GM12878 (cell line): ENCODE results near the gene CD2AP. TPM values are rescaled to one million over a fixed set of nuclear protein-coding genes. Genes with fewer than 3 reads are reported as not detected.

ENCODE experiments used
- ATAC-seq: fragments of 200-7000 bp; cut with Tn5 transposase; 3 replicates; pipeline ENCODE4 v1.9.1; 2020; ENCODE audit warnings: mild to moderate bottlenecking, moderate library complexity
- BruUV-seq: library from RNA; stranded (reverse); fragments of 400-500 nt; replicated peaks from 2 replicates; lab custom pipeline; 2021; lab: Mats Ljungman, UMichigan
- CTCF ChIA-PET: fragments of 300-600 bp; sonication (Branson Sonifier 250); formaldehyde crosslinking; extraction: SDS; loops from one replicate; lab custom pipeline; 2021; ENCODE audit warnings: inconsistent platforms; lab: Yijun Ruan, JAX
- POLR2A ChIA-PET: fragments of 350-600 bp; formaldehyde crosslinking; extraction: SDS; loops from one replicate; lab custom pipeline; 2021; ENCODE audit warnings: inconsistent platforms; lab: Charles Lee
- RAD21 ChIA-PET: fragments of 300-600 bp; sonication (Branson Sonifier 250); formaldehyde crosslinking; loops from one replicate; lab custom pipeline; 2023; ENCODE audit warnings: antibody characterized with exemption; ENCODE audit not compliant: unreplicated experiment; lab: Charles Lee
- SMC1A ChIA-PET: fragments of 300-600 bp; sonication (Branson Sonifier 250); formaldehyde crosslinking; loops from one replicate; lab custom pipeline; 2023; ENCODE audit not compliant: unreplicated experiment, uncharacterized antibody; lab: Charles Lee
- DNase-seq: peaks from one replicate; pipeline ENCODE4 v3.0.0-alpha.2; 2011; ENCODE audit warnings: low read depth, low spot score
- FAIRE-seq: peaks from 3 replicates; lab custom pipeline; 2011; peaks lifted over from hg19 to GRCh38; lab: Jason Lieb, UNC
- H2AFZ ChIP-seq: 2 replicates; pipeline ENCODE4 v1.6.0; 2011; ENCODE audit warnings: low read depth, low read length, control low read depth; ENCODE audit not compliant: control insufficient read depth
- H3K27ac ChIP-seq: 2 replicates; pipeline ENCODE4 v1.5.1; 2011; ENCODE audit warnings: control low read depth; ENCODE audit not compliant: control insufficient read depth, insufficient read depth
- H3K27me3 ChIP-seq, 2 experiments: replicated peaks in 1 of 2; 2 replicates each; pipeline versions ENCODE4 v1.6.0 to v1.6.1; 2011; ENCODE audit warnings: low read length in 1 of 2; ENCODE audit not compliant: control insufficient read depth in 2 of 2, insufficient read depth in 2 of 2
- H3K36me3 ChIP-seq, 2 experiments: 2 replicates each; pipeline ENCODE4 v1.5.1; 2011; ENCODE audit warnings: low read length in 1 of 2; ENCODE audit not compliant: control insufficient read depth in 2 of 2, insufficient read depth in 2 of 2
- H3K4me1 ChIP-seq: 2 replicates; pipeline ENCODE4 v1.6.1; 2011; ENCODE audit warnings: mild to moderate bottlenecking, low read length, moderate library complexity, mixed read lengths; ENCODE audit not compliant: control insufficient read depth, insufficient read depth
- H3K4me2 ChIP-seq: 2 replicates; pipeline ENCODE4 v1.6.0; 2011; ENCODE audit warnings: control low read depth; ENCODE audit not compliant: control insufficient read depth, insufficient read depth
- H3K4me3 ChIP-seq: fragments of 200-600 bp; sonication (generic); 2 replicates; pipeline ENCODE4 v1.5.1; 2016
- H3K79me2 ChIP-seq: 2 replicates; pipeline ENCODE4 v1.6.0; 2011; ENCODE audit warnings: low read length; ENCODE audit not compliant: control insufficient read depth, insufficient read depth
- H3K9ac ChIP-seq: 2 replicates; pipeline ENCODE4 v1.8.0; 2011; ENCODE audit warnings: low read length, control low read depth, mixed read lengths; ENCODE audit not compliant: control insufficient read depth, insufficient read depth
- H3K9me3 ChIP-seq: replicated peaks from 3 replicates; pipeline ENCODE4 v1.5.1; 2011; ENCODE audit warnings: mild to moderate bottlenecking, low read length; ENCODE audit not compliant: control insufficient read depth, insufficient read depth
- H4K20me1 ChIP-seq: 2 replicates; pipeline ENCODE4 v1.6.0; 2011; ENCODE audit not compliant: control insufficient read depth, insufficient read depth
- CHD2 ChIP-seq: IDR thresholded peaks from 2 replicates; pipeline ENCODE4 v1.6.1; 2011; ENCODE audit warnings: low read depth, low read length, improper control_type of control experiment, borderline replicate concordance
- ELK1 ChIP-seq: IDR thresholded peaks from 2 replicates; pipeline ENCODE4 v1.6.1; 2012; ENCODE audit warnings: low read depth, low read length, improper control_type of control experiment
- IRF4 ChIP-seq: IDR thresholded peaks from 2 replicates; pipeline ENCODE4 v1.6.1; 2011; ENCODE audit warnings: low read depth, low read length
- KLF5 ChIP-seq: fragments of 450-650 bp; IDR thresholded peaks from 2 replicates; pipeline ENCODE4 v1.6.1; 2014; ENCODE audit warnings: mild to moderate bottlenecking; ENCODE audit not compliant: partially characterized antibody
- LARP7 ChIP-seq: fragments of 450-650 bp; IDR thresholded peaks from 2 replicates; pipeline ENCODE4 v1.6.1; 2017; ENCODE audit warnings: mild to moderate bottlenecking
- MAX ChIP-seq: IDR thresholded peaks from 2 replicates; pipeline ENCODE4 v1.6.1; 2012; ENCODE audit warnings: low read depth, low read length, improper control_type of control experiment
- MYB ChIP-seq: fragments of 150-350 bp; IDR thresholded peaks from 2 replicates; pipeline ENCODE4 v1.6.1; 2014; ENCODE audit warnings: mild to moderate bottlenecking, low read depth, low read length, borderline replicate concordance
- PAX8 ChIP-seq: fragments of 450-650 bp; IDR thresholded peaks from 2 replicates; pipeline ENCODE4 v1.6.1; 2017; ENCODE audit warnings: mild to moderate bottlenecking, moderate library complexity
- RELA ChIP-seq: fragments of 450-650 bp; IDR thresholded peaks from 2 replicates; pipeline ENCODE4 v1.8.0; 2014; ENCODE audit warnings: borderline replicate concordance; ENCODE audit not compliant: partially characterized antibody
- SKIL ChIP-seq: fragments of 450-650 bp; IDR thresholded peaks from 2 replicates; pipeline ENCODE4 v1.6.1; 2017; ENCODE audit warnings: mild to moderate bottlenecking, low read depth, inconsistent platforms; ENCODE audit not compliant: poor library complexity, severe bottlenecking
- STAT3 ChIP-seq: IDR thresholded peaks from 2 replicates; pipeline ENCODE4 v1.6.1; 2011; ENCODE audit warnings: low read depth, low read length, improper control_type of control experiment
- TCF12 ChIP-seq: IDR thresholded peaks from 2 replicates; pipeline ENCODE4 v1.6.1; 2011; ENCODE audit warnings: low read depth, mild to moderate bottlenecking, low read length
- TCF7 ChIP-seq: IDR thresholded peaks from 2 replicates; pipeline ENCODE4 v1.6.1; 2014; ENCODE audit warnings: antibody characterized with exemption, borderline replicate concordance
- YY1 ChIP-seq: IDR thresholded peaks from 2 replicates; pipeline ENCODE4 v1.6.1; 2011; ENCODE audit warnings: low read depth, mild to moderate bottlenecking, low read length
- ZNF592 ChIP-seq: fragments of 450-650 bp; IDR thresholded peaks from 2 replicates; pipeline ENCODE4 v1.6.1; 2017; ENCODE audit warnings: mild to moderate bottlenecking, moderate library complexity
- ZSCAN29 ChIP-seq: fragments of 450-650 bp; IDR thresholded peaks from 2 replicates; pipeline ENCODE4 v1.6.1; 2017; ENCODE audit warnings: mild to moderate bottlenecking, moderate library complexity
- WGBS: methylation state at CpG from one replicate; pipeline ENCODE4 v1.1.6; 2016; ENCODE audit warnings: low lambda C conversion rate; ENCODE audit not compliant: insufficient replicate concordance, insufficient coverage; ENCODE audit errors: missing lambda C conversion rate; 5-methylcytosine and 5-hydroxymethylcytosine counted together
- in situ Hi-C: fragments of 300-500 bp; cut with MboI; formaldehyde crosslinking; loops from 9 replicates; pipeline ENCODE4 v1.14.3; 2018; ENCODE audit warnings: mixed read lengths
- intact Hi-C: fragments of 100-400 bp; cut with micrococcal nuclease; formaldehyde crosslinking; loops from one replicate; pipeline ENCODE4 v1.14.2; 2022; ENCODE audit not compliant: unreplicated experiment
- polyA plus RNA-seq, 11 experiments: library from polyadenylated mRNA; depleted of rRNA in 4 of 11; unstranded in 6 of 11; stranded (reverse) in 5 of 11; fragments of >200 nt; fragmentation: Nextera tagmentation in 4 of 11; fragmentation: Illumina TruSeq in 1 of 11; extraction: Ambion mirVana in 4 of 11; extraction: Trizol in 1 of 11; gene quantifications; 1 replicate in 1 of 11; 2 replicates in 10 of 11; pipeline versions ENCODE4 v1.2.1 to v1.2.3, GENCODE V29; 2011 to 2016; ENCODE audit warnings: inconsistent platforms in 2 of 11, missing spikeins in 2 of 11, low read depth in 1 of 11
- total RNA-seq, 4 experiments: library from RNA; depleted of rRNA in 3 of 4; stranded (reverse); fragments of >200 nt in 3 of 4; fragmentation: Illumina TruSeq in 1 of 4; extraction: Trizol in 1 of 4; gene quantifications; 2 replicates each; pipeline versions ENCODE4 v1.2.1 to v1.2.3, GENCODE V29; 2013 to 2021

Gene CD2AP
- total and polyA plus RNA-seq, 10 of the 15 experiments (the other 5 are each of a cell fraction or from before 2014, with no cell fraction given): 5.4 to 46.6 (median 20.9) TPM

- in situ Hi-C loops: no loop called here
- Histone ChIP-seq H3K27ac (no peak overlapping the region), H3K79me2 (no peaks in the 10 kb centered on the region), H3K9ac (no peak overlapping the region), H2AFZ (no peak overlapping the region), H3K4me3 (no peak overlapping the region), H3K4me1 (no peaks in the 10 kb centered on the region), H4K20me1 (no peaks in the 10 kb centered on the region), H3K36me3 (peaks cover 1 to 4% of the 10 kb centered on the region in 2 experiments; a peak in 3 of 4 replicates), H3K9me3 (no peaks in the 10 kb centered on the region), H3K27me3 (no peaks in the 10 kb centered on the region), H3K4me2 (no peak overlapping the region)
- RAD21 ChIA-PET: interaction anchor here (1.5 kb wide), 1 partner anchor 160 kb away, joined by 4 read pairs; no protein-coding TSS in a partner anchor
- no peak for FAIRE-seq
- BruUV-seq: no TSS peak
- 91% methylated on average over 2 of the region's 2 CpGs for WGBS
- no peak for DNase-seq
- CTCF ChIA-PET: interaction anchor here (1.5 to 2.3 kb wide), 3 partner anchors 56 to 162 kb away, joined by 6 to 8 read pairs (median 6); no protein-coding TSS in a partner anchor
- TF ChIP-seq STAT3: no peak
- no peak for TF ChIP-seq PAX8
- TF ChIP-seq KLF5: no peak
- TF ChIP-seq ELK1: no peak
- TF ChIP-seq MAX: no peak
- no peak for TF ChIP-seq ZNF592
- TF ChIP-seq SKIL: no peak
- TF ChIP-seq MYB: no peak
- no peak for TF ChIP-seq YY1
- TF ChIP-seq CHD2: no peak
- TF ChIP-seq RELA: no peak
- TF ChIP-seq TCF12: no peak
- no peak for TF ChIP-seq LARP7
- TF ChIP-seq TCF7: no peak
- no peak for TF ChIP-seq ZSCAN29
- no peak for TF ChIP-seq IRF4
- ATAC-seq: no peak
- SMC1A ChIA-PET: interaction anchor here (0.7 to 1.2 kb wide), 7 partner anchors 9 to 91 kb away, joined by 3 to 5 read pairs (median 3); no protein-coding TSS in a partner anchor
- POLR2A ChIA-PET: no interaction called here
- intact Hi-C loops: no loop called here
Measured at GRCh38 chr6:47574789-47575188, 97.2 kb downstream of the CD2AP start.
